Keratinocyte (primary cell): ENCODE measurements around the gene BAIAP2L2.

Experiments used
- EZH2 ChIP-seq: IDR thresholded peaks from one replicate; pipeline ENCODE4 v1.6.1; 2012; ENCODE audit warnings: inconsistent platforms, mild to moderate bottlenecking, low read length, moderate library complexity
- TF ChIP-seq, protein P1 (sequence below), 3 experiments: IDR thresholded peaks in 1 of 3; conservative IDR thresholded peaks in 1 of 3; optimal IDR thresholded peaks in 1 of 3; 2 replicates in 2 of 3; 3 replicates in 1 of 3; pipeline versions ENCODE3 to v1.5.1; 2011; ENCODE audit warnings: low read length in 3 of 3, mild to moderate bottlenecking in 3 of 3, moderate library complexity in 2 of 3, control low read depth in 1 of 3, inconsistent platforms in 1 of 3; ENCODE audit not compliant: insufficient read depth in 2 of 3; ENCODE audit errors: extremely low read depth in 1 of 3

- TF ChIP-seq, protein P1, sequence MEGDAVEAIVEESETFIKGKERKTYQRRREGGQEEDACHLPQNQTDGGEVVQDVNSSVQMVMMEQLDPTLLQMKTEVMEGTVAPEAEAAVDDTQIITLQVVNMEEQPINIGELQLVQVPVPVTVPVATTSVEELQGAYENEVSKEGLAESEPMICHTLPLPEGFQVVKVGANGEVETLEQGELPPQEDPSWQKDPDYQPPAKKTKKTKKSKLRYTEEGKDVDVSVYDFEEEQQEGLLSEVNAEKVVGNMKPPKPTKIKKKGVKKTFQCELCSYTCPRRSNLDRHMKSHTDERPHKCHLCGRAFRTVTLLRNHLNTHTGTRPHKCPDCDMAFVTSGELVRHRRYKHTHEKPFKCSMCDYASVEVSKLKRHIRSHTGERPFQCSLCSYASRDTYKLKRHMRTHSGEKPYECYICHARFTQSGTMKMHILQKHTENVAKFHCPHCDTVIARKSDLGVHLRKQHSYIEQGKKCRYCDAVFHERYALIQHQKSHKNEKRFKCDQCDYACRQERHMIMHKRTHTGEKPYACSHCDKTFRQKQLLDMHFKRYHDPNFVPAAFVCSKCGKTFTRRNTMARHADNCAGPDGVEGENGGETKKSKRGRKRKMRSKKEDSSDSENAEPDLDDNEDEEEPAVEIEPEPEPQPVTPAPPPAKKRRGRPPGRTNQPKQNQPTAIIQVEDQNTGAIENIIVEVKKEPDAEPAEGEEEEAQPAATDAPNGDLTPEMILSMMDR (optimal IDR thresholded peaks at IDR 0.05 in 1 of 3, IDR thresholded peaks at IDR 0.05 in 1 of 3, conservative IDR thresholded peaks at IDR 0.05 in 1 of 3; ENCODE audit: extremely low read depth in 1 of 3, insufficient read depth in 2 of 3, low read length in 3 of 3): no peak
- no peak for TF ChIP-seq EZH2
Observed at GRCh38 chr22:38071421-38072321, 38.8 kb downstream of the BAIAP2L2 start.
